Prostate gland (tissue), 2 donors: Measurements from ENCODE around the gene SPOCK1.

Experiments
- CTCF ChIP-seq, 4 experiments: fragments of 200-600 bp in 2 of 4; fragments of 450-650 bp in 2 of 4; sonication (generic) in 2 of 4; IDR thresholded peaks; 1 replicate in 3 of 4; 2 replicates in 1 of 4; pipeline ENCODE4 v1.5.1; 2016 to 2019; ENCODE audit warnings: antibody characterized with exemption in 4 of 4, mild to moderate bottlenecking in 2 of 4, moderate library complexity in 2 of 4
- POLR2AphosphoS5 ChIP-seq: sonication (generic); formaldehyde crosslinking; IDR thresholded peaks from one replicate; pipeline ENCODE4 v1.6.1; 2017; ENCODE audit warnings: antibody characterized with exemption

GRCh38 chr5:137370096-137371071 is 128.7 kb downstream of the SPOCK1 start:
- no peak for TF ChIP-seq CTCF (IDR thresholded peaks at IDR 0.05)
- TF ChIP-seq POLR2AphosphoS5, result no peak
